HG03135 (cell line): ENCODE measurements around the gene ZNF304.
"Not testable (repeated sequence)": the region's sequence is repeated elsewhere in the genome, so short reads cannot be mapped to it uniquely, and the experiment has no call there.

ENCODE experiments used
- ATAC-seq: cut with Tn5 transposase; IDR thresholded peaks from one replicate; pipeline ENCODE4 v1.9.1; 2021; ENCODE audit warnings: mild to moderate bottlenecking, moderate library complexity; ENCODE audit not compliant: unreplicated experiment

ZNF304 gene

GRCh38 chr19:57359300-57359699 lies 8.2 kb downstream of the ZNF304 start:
- ATAC-seq, result no peak

- no peak for ATAC-seq
These were observed 11.3 kb downstream of the ZNF304 start for GRCh38 chr19:57362419-57362818.

- ATAC-seq, result peak; percentile 95
These were observed 12.1 kb downstream of the ZNF304 start, which contains the start of the genes TRAPPC2B and ZNF547 for GRCh38 chr19:57362997-57363687. Gene TRAPPC2B, plus strand, starts transcription at chr19:57363551. Its CDS starts 1,283 bp downstream, at chr19:57364834. Gene ZNF547, plus strand, starts transcription at chr19:57363551. Its CDS starts 5,005 bp downstream, at chr19:57368556.

- ATAC-seq, result no peak
These were observed 12.7 kb downstream of the ZNF304 start for GRCh38 chr19:57363688-57364181.

- no peak for ATAC-seq
These were observed 15.7 kb downstream of the ZNF304 start for GRCh38 chr19:57366776-57367175.

GRCh38 chr19:57374179-57374578 lies 23.1 kb downstream of the ZNF304 start:
- no peak for ATAC-seq

- ATAC-seq, result not testable (repeated sequence)
These were observed 23.6 kb downstream of the ZNF304 start for GRCh38 chr19:57374647-57375046.

- ATAC-seq, result no peak
These were observed 25.1 kb downstream of the ZNF304 start for GRCh38 chr19:57376151-57376550.

- ATAC-seq, result no peak
These were observed 26.6 kb downstream of the ZNF304 start for GRCh38 chr19:57377498-57378146.

GRCh38 chr19:57380923-57381322 lies 29.9 kb downstream of the ZNF304 start:
- ATAC-seq, result no peak

- no peak for ATAC-seq
These were observed 31.9 kb downstream of the ZNF304 start for GRCh38 chr19:57382806-57383488.

GRCh38 chr19:57389194-57389729 lies 38.2 kb downstream of the ZNF304 start:
- no peak for ATAC-seq

GRCh38 chr19:57389730-57390598 lies 38.9 kb downstream of the ZNF304 start, which contains the start of gene ZNF548:
Gene ZNF548, plus strand, starts transcription at chr19:57389854. Its CDS starts 246 bp downstream, at chr19:57390100.
- ATAC-seq, result peak; percentile 98

GRCh38 chr19:57395710-57396109 lies 44.6 kb downstream of the ZNF304 start:
- no peak for ATAC-seq

- no peak for ATAC-seq
These were observed 47.8 kb downstream of the ZNF304 start for GRCh38 chr19:57398868-57399267.

GRCh38 chr19:57403737-57404563 lies 52.9 kb downstream of the ZNF304 start:
- no peak for ATAC-seq

GRCh38 chr19:57406516-57407123 lies 55.5 kb downstream of the ZNF304 start:
- ATAC-seq, result no peak
